T-helper 2 cell (primary cell): ENCODE results near the gene ROR1.

ENCODE experiments used
- DNase-seq, 5 experiments: peaks; one replicate each; pipeline versions ENCODE4 v3.0.0 to v3.0.0-alpha.2; 2012 to 2022

ROR1 gene

DNA sequence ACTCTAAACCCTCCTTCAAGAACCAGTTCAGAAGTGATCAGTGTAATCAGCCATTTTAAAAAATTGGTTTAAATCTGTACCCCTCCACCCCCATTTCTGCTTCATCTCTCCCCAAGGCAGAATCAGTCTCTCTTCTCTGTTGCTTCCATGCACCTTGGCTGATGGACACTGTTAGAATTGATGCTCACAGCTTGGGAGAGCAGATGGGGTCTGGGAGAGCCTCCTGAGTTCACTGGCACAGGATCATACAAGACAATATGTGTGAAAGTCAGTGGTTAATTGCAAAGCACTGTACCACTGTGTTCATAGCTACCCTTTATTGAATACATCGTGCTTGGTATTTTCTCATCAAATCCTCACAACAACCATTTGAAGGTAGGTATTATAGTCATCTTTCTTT lies 140.9 kb downstream of the ROR1 start:
- no peak for DNase-seq

DNA sequence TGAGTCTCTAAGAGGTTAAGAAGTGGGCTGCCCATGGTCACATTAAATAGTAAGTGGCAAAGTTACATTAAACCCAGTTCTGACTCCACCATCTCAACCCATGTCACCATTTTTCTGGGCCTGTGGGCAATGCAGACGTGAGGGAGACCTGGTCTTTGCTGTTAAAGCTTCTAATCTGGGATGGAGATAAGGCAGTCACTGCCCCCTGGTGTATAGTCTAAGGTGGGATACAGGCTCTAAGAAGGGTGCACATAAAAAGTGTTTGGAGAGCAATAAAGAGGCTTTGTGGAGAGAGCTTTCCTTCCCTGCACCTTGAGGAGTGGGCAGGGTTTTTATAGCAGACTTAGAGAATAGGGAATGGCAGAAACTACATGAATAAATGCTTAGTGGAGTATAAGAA lies 141.3 kb downstream of the ROR1 start:
- DNase-seq = peak in 1 of 5 experiments; percentile 5

GRCh38 chr1:63916485-63917360 lies 142.9 kb downstream of the ROR1 start:
- no peak for DNase-seq

GRCh38 chr1:63917571-63918417 lies 144.0 kb downstream of the ROR1 start:
- peak in 1 of 5 experiments; percentile 29 for DNase-seq

DNA sequence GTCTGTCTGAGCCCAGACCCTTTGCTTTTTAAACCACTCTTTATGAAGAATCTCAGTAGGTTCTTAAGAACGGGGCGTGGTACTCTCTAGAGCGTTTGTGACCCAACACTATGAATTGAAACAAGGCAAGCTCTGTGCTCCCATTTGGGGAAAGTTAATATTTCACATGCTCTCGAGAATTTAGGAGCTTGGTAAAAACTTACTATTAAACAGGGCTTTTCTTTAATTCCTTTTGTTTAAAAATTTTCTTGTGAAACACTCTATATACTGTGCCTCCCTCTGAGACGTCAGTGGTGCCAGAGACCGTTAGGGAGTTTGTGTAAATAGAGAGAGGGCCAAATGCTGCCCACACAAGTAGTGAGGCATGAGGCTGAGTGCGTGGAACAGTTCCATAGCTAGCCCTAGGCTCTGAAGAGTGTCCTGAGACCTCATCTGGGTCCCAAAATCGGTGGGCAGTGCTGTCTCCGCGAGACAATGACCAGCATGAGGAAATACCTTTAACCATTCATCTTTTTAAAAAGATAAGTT lies 144.7 kb downstream of the ROR1 start:
- DNase-seq = no peak

GRCh38 chr1:63920154-63921117 lies 146.6 kb downstream of the ROR1 start:
- DNase-seq = peak in 1 of 5 experiments; percentile 8

DNA sequence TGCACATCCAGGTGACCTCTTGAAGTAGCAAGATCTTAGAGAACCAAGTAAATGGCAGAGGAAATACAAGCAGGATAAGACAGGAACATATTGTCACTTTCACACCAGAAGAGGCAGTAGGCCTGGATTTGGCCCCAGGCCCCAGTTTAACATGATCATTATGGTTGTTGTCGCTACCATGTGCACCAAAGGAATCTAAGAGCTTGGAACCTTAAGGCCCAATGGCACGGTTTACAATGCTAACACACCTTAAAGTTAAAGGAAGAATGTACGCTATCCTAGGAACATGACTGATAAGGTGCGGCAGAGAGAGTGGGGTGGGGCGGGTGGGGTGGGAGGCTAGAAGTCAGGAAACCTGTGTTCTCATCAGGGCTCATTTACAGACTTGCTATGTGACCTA lies 147.5 kb downstream of the ROR1 start:
- DNase-seq = no peak

DNA sequence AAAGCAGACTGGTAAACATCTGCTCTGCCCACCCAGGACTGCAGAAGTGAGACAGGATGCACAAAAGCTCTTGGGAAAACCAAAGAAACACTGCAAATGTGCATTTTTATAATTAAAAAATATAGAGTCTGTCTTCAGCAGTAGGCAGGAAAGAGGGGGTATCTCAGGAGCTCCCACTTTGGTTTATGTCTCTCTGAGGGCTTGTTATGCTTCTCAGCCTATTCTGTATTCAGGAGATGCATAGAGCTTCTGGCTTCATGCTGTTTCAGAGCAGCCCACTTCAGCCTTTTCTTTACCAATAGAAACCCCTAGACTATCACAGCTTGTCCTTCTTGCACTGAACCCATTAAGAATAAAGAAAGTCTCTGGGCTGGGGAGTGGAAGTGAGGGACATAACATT lies 148.0 kb downstream of the ROR1 start:
- DNase-seq = no peak

DNA sequence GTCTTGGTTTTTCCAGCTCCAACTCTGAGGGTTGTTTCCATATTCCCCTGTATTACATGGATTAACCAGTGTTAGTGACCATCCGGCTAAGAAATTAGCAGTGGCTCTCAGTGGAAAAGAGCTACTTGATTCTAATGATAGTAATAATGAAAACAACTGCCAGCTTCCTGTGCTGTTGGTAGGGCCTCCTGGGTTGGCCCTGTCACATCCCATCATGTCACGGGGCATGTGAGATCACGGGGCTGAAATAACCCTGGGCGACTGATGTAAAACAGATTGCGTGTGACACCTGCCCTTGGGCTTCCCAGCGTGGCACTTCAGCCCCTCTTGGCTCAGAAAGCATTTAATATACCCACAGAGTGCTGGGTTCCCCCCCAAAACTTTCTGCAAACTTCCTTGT lies 149.0 kb downstream of the ROR1 start:
- no peak for DNase-seq

GRCh38 chr1:63923302-63923701 lies 149.5 kb downstream of the ROR1 start:
- DNase-seq = no peak

DNA sequence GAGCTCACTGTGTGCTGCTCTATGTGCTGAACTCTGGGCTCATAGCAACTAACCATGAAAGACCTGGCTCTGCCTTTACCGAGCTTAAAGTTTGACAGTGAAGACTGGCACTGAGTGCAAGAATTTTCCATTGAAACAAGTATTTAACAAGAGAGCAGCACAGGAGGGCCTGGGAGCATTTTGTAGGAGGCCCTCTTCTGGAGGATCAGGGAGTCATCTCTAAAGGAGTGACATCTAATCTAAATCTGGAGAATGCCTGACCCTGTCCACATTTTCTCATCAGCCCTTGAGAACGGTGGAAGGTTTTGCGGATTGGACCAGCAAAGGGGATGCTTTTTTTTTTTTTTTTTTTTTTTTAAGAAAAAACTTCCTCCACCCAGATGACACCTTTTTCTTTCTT lies 150.8 kb downstream of the ROR1 start:
- no peak for DNase-seq

GRCh38 chr1:63928186-63929105 lies 154.6 kb downstream of the ROR1 start:
- no peak for DNase-seq

GRCh38 chr1:63929106-63929478 lies 155.3 kb downstream of the ROR1 start:
- DNase-seq = no peak

- DNase-seq = no peak
Measured at GRCh38 chr1:63931468-63931867, 157.7 kb downstream of the ROR1 start.

- no peak for DNase-seq
Measured at GRCh38 chr1:63934697-63935096, 160.9 kb downstream of the ROR1 start.

GRCh38 chr1:63935143-63935542 lies 161.3 kb downstream of the ROR1 start:
- DNase-seq = no peak

DNA sequence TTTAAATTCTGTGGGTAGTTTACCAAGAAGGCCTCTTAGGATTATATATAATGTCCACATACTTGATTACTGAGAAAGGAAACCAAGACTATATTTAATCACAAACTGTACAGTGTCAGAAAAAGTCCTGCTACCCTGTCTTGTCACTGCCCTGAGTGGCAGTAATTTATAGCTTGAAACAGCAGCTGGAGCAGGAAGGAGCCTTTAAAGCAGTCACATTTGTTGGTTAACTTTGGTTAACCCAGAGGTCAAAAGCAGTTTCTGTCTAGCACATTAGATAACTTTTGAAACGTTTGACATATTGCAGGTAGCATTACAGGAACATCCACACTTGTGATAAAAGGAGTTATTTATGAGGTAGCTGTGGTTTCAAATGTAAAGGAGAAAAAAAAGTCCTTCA lies 161.7 kb downstream of the ROR1 start:
- no peak for DNase-seq

GRCh38 chr1:63936276-63936675 lies 162.5 kb downstream of the ROR1 start:
- DNase-seq = no peak

DNA sequence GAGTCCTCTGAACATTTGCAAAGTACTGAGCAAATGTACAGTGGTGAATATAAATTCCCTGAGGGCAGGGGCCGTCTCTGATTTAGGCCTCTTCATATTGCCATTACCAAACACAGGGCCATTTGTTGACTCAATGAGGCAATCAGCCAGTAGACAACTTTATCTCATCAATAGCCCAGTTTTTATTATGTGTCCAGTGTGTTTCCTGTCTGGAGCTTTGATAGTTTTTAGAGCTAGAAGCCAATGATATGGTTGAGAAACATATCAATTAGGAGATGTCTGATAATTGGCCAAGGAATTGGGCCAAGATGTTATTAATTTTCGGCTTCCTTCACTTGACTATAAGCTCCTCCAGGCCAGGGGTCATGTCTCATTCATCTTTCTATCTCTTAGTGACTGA lies 163.0 kb downstream of the ROR1 start:
- DNase-seq = no peak

GRCh38 chr1:63937461-63938022 lies 163.7 kb downstream of the ROR1 start:
- DNase-seq = no peak

- no peak for DNase-seq
Measured at GRCh38 chr1:63940440-63940839, 166.6 kb downstream of the ROR1 start.
